HG02973 (cell line): Measurements from ENCODE around the gene INO80.

Source experiments
- ATAC-seq: cut with Tn5 transposase; IDR thresholded peaks from one replicate; pipeline ENCODE4 v1.9.1; 2021; ENCODE audit warnings: moderate library complexity; ENCODE audit not compliant: unreplicated experiment

The INO80 gene

GRCh38 chr15:40951764-40952163 is 164.3 kb downstream of the INO80 start:
- no peak for ATAC-seq

GRCh38 chr15:40949756-40950207 is 166.3 kb downstream of the INO80 start:
- ATAC-seq, result no peak

- ATAC-seq, result no peak
Measured at GRCh38 chr15:40948706-40949473, 167.2 kb downstream of the INO80 start.

- ATAC-seq, result no peak
Measured at GRCh38 chr15:40944510-40945296, 171.4 kb downstream of the INO80 start.

GRCh38 chr15:40943764-40944365 is 172.2 kb downstream of the INO80 start:
- ATAC-seq, result no peak

- ATAC-seq, result no peak
Measured at GRCh38 chr15:40942878-40943277, 173.2 kb downstream of the INO80 start.

- ATAC-seq, result no peak
Measured at GRCh38 chr15:40942337-40942854, 173.7 kb downstream of the INO80 start.

- peak; percentile 52 for ATAC-seq
Measured at GRCh38 chr15:40941528-40942336, 174.3 kb downstream of the INO80 start.

GRCh38 chr15:40941068-40941527 is 175.0 kb downstream of the INO80 start:
- ATAC-seq, result no peak

GRCh38 chr15:40940296-40940801 is 175.7 kb downstream of the INO80 start:
- ATAC-seq, result no peak

- no peak for ATAC-seq
Measured at GRCh38 chr15:40938536-40938870, 177.6 kb downstream of the INO80 start.

GRCh38 chr15:40937762-40938535 is 178.1 kb downstream of the INO80 start:
- ATAC-seq, result no peak

- no peak for ATAC-seq
Measured at GRCh38 chr15:40936709-40937666, 179.1 kb downstream of the INO80 start.

- no peak for ATAC-seq
Measured at GRCh38 chr15:40936234-40936708, 179.8 kb downstream of the INO80 start.

GRCh38 chr15:40934457-40934856 is 181.6 kb downstream of the INO80 start:
- ATAC-seq, result no peak

GRCh38 chr15:40933517-40933902 is 182.6 kb downstream of the INO80 start:
- no peak for ATAC-seq

- ATAC-seq, result no peak
Measured at GRCh38 chr15:40932649-40933516, 183.2 kb downstream of the INO80 start.
